NCI-H1092 (cell line): ENCODE measurements around the gene SLC29A2.

Experiments
- DNase-seq: peaks from one replicate; lab custom pipeline; 2025; lab: John Stamatoyannopoulos, UW

Gene SLC29A2

GRCh38 chr11:66317723-66318599 lies 53.6 kb downstream of the SLC29A2 start:
- no peak for DNase-seq

GRCh38 chr11:66317322-66317722 lies 54.2 kb downstream of the SLC29A2 start:
- no peak for DNase-seq

GRCh38 chr11:66316849-66317251 lies 54.7 kb downstream of the SLC29A2 start, which contains the start of gene CD248:
Gene CD248 (minus strand): TSS chr11:66317044. CDS start chr11:66317027, 17 bp downstream.
- DNase-seq, result no peak

- DNase-seq, result no peak
These were observed 55.4 kb downstream of the SLC29A2 start for GRCh38 chr11:66315921-66316811.

GRCh38 chr11:66315498-66315885 lies 56.1 kb downstream of the SLC29A2 start:
- DNase-seq, result no peak

GRCh38 chr11:66314561-66315497 lies 56.7 kb downstream of the SLC29A2 start:
- no peak for DNase-seq

- no peak for DNase-seq
These were observed 57.4 kb downstream of the SLC29A2 start for GRCh38 chr11:66314186-66314501.

GRCh38 chr11:66313321-66314185 lies 58.0 kb downstream of the SLC29A2 start:
- no peak for DNase-seq

- peak; percentile 90 for DNase-seq
These were observed 58.8 kb downstream of the SLC29A2 start for GRCh38 chr11:66312549-66313320.
